Liver (tissue), 9 donors: ENCODE results near the gene WDR44. TPM values are rescaled to one million over a fixed set of nuclear protein-coding genes. Genes with fewer than 3 reads are reported as not detected.

ENCODE experiments used
- DNase-seq: peaks from one replicate; pipeline ENCODE4 v3.0.0-alpha.2; 2017; ENCODE audit warnings: low spot score
- H3K27ac ChIP-seq, 2 donors: one replicate each; pipeline ENCODE4 v1.7.0; 2013; ENCODE audit warnings: inconsistent platforms in 2 of 2, low read length in 2 of 2, control low read depth in 1 of 2, low read depth in 1 of 2, mild to moderate bottlenecking in 1 of 2
- H3K27me3 ChIP-seq, 4 donors: one replicate each; pipeline versions ENCODE4 v1.6.1 to v1.7.0; 2013; ENCODE audit warnings: low read length in 3 of 4, inconsistent platforms in 1 of 4, mild to moderate bottlenecking in 1 of 4, moderate library complexity in 1 of 4; ENCODE audit not compliant: control insufficient read depth in 4 of 4, insufficient read depth in 4 of 4
- H3K36me3 ChIP-seq, 4 donors: one replicate each; pipeline versions ENCODE4 v1.6.1 to v1.7.0; 2013; ENCODE audit warnings: low read length in 3 of 4, mild to moderate bottlenecking in 3 of 4, low read depth in 1 of 4, moderate library complexity in 1 of 4; ENCODE audit not compliant: control insufficient read depth in 4 of 4, insufficient read depth in 3 of 4
- H3K4me1 ChIP-seq, 4 donors: one replicate each; pipeline versions ENCODE4 v1.6.1 to v1.7.0; 2013; ENCODE audit warnings: low read length in 3 of 4, mild to moderate bottlenecking in 3 of 4, moderate library complexity in 1 of 4; ENCODE audit not compliant: control insufficient read depth in 4 of 4, insufficient read depth in 4 of 4
- H3K4me3 ChIP-seq, 3 donors: one replicate each; pipeline versions ENCODE4 v1.6.1 to v1.7.0; 2013; ENCODE audit warnings: low read length in 3 of 3, control low read depth in 1 of 3, low read depth in 1 of 3, mild to moderate bottlenecking in 1 of 3
- H3K9ac ChIP-seq, 2 donors: one replicate each; pipeline ENCODE4 v1.7.0; 2013; ENCODE audit warnings: low read length in 2 of 2, mild to moderate bottlenecking in 2 of 2, moderate library complexity in 2 of 2, control low read depth in 1 of 2, low read depth in 1 of 2
- H3K9me3 ChIP-seq, 4 donors: one replicate each; pipeline versions ENCODE4 v1.6.1 to v1.7.0; 2013; ENCODE audit warnings: low read length in 3 of 4; ENCODE audit not compliant: control insufficient read depth in 4 of 4
- ATF3 ChIP-seq: IDR thresholded peaks from 2 replicates; pipeline ENCODE4 v1.6.1; 2016; ENCODE audit warnings: antibody characterized with exemption
- EGR1 ChIP-seq, 2 donors: IDR thresholded peaks; 2 replicates each; pipeline ENCODE4 v1.6.1; 2016 to 2018; ENCODE audit warnings: antibody characterized with exemption in 2 of 2, low read depth in 2 of 2
- FOXA1 ChIP-seq: IDR thresholded peaks from 2 replicates; pipeline ENCODE4 v1.6.1; 2016; ENCODE audit warnings: antibody characterized with exemption
- FOXA2 ChIP-seq: IDR thresholded peaks from 2 replicates; pipeline ENCODE4 v1.6.1; 2016; ENCODE audit warnings: antibody characterized with exemption
- GABPA ChIP-seq, 2 donors: IDR thresholded peaks in 1 of 2; conservative IDR thresholded peaks in 1 of 2; 2 replicates each; pipeline ENCODE4 v1.6.1; 2016; ENCODE audit warnings: antibody characterized with exemption in 2 of 2, mild to moderate bottlenecking in 1 of 2, moderate library complexity in 1 of 2
- HNF4A ChIP-seq, 2 donors: conservative IDR thresholded peaks; 2 replicates each; pipeline ENCODE4 v1.6.1; 2016; ENCODE audit warnings: antibody characterized with exemption in 2 of 2, mild to moderate bottlenecking in 2 of 2
- HNF4G ChIP-seq: IDR thresholded peaks from 2 replicates; pipeline ENCODE4 v1.6.1; 2016; ENCODE audit warnings: antibody characterized with exemption
- JUND ChIP-seq, 2 donors: IDR thresholded peaks; 2 replicates each; pipeline ENCODE4 v1.6.1; 2016; ENCODE audit warnings: antibody characterized with exemption in 2 of 2
- NR2F2 ChIP-seq: IDR thresholded peaks from 2 replicates; pipeline ENCODE4 v1.6.1; 2016; ENCODE audit warnings: antibody characterized with exemption
- RXRA ChIP-seq, 2 donors: IDR thresholded peaks; 2 replicates each; pipeline ENCODE4 v1.6.1; 2017 to 2018; ENCODE audit warnings: antibody characterized with exemption in 2 of 2, mild to moderate bottlenecking in 1 of 2
- SP1 ChIP-seq: IDR thresholded peaks from 2 replicates; pipeline ENCODE4 v1.6.1; 2018; ENCODE audit warnings: antibody characterized with exemption, mild to moderate bottlenecking
- TAF1 ChIP-seq: conservative IDR thresholded peaks from 2 replicates; pipeline ENCODE4 v1.6.1; 2016; ENCODE audit warnings: antibody characterized with exemption, mild to moderate bottlenecking
- YY1 ChIP-seq: IDR thresholded peaks from 2 replicates; pipeline ENCODE4 v1.6.1; 2016; ENCODE audit warnings: antibody characterized with exemption, mild to moderate bottlenecking
- WGBS: extraction: QIAGEN DNeasy Blood & Tissue Kit; methylation state at CpG from one replicate; pipeline ENCODE4 v1.1.7; 2013; 5-methylcytosine and 5-hydroxymethylcytosine counted together
- polyA plus RNA-seq, 2 donors: library from polyadenylated mRNA; stranded (reverse) in 1 of 2; unstranded in 1 of 2; fragments of 200-250 nt in 1 of 2; fragments of >200 nt in 1 of 2; fragmentation: Nextera tagmentation in 1 of 2; extraction: Ambion mirVana in 1 of 2; gene quantifications; one replicate each; pipeline versions ENCODE4 v1.2.1 to v1.2.3, GENCODE V29; 2013 to 2015
- total RNA-seq, 2 donors: library from RNA; depleted of rRNA; stranded (reverse); fragments of >200 nt; gene quantifications; one replicate each; pipeline ENCODE4 v1.2.3, GENCODE V29; 2014
- TF ChIP-seq, protein P1 (sequence below): IDR thresholded peaks from 2 replicates; pipeline ENCODE4 v1.6.1; 2016; ENCODE audit warnings: antibody characterized with exemption
- TF ChIP-seq, protein P2 (sequence below): IDR thresholded peaks from 2 replicates; pipeline ENCODE4 v1.6.1; 2016; ENCODE audit warnings: antibody characterized with exemption
- donor health status: healthy.
- donor health status: healthy.
- donor health status: healthy.
- donor health status: healthy.
- donor health status: healthy.

WDR44 gene
- total and polyA plus RNA-seq, 4 donors: 3.9 to 7.5 (median 5.5) TPM

DNA sequence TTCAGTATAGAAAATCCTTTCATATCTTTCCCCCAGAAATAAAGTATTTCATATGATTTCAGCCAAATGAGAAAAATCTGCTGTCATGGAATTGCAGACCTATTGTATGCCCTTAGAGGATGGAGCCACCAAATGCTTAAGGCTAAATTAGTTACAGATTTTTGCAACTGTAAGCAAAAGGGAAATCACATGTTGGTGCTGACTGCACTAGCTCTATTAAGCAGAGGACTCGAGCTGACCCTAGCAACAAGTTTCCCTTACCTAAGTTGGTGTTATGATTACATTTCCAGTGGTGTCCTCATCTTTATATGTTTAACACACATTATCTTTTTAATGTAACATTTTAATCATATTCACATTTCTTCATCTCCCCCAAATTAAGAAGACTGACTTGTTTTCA lies 91.4 kb downstream of the WDR44 start:
- Histone ChIP-seq H3K9me3 (no peaks in the 10 kb centered on the region), H3K4me1 (no peaks in the 10 kb centered on the region), H3K9ac (no peak overlapping the region), H3K36me3 (peaks cover 0 to 5% (median 3%) of the 10 kb centered on the region in 4 donors), H3K4me3 (no peak overlapping the region), H3K27me3 (no peaks in the 10 kb centered on the region), H3K27ac (no peak overlapping the region)
- 83% methylated on average over 1 of the region's 1 CpG for WGBS
- DNase-seq: no peak
- TF ChIP-seq EGR1 (IDR thresholded peaks at IDR 0.05; ENCODE audit: low read depth in 2 of 2) (no peak), ATF3 (no peak), GABPA (IDR thresholded peaks at IDR 0.05 in 1 of 2, conservative IDR thresholded peaks at IDR 0.05 in 1 of 2) (no peak), NR2F2 (no peak), SP1 (no peak), RXRA (IDR thresholded peaks at IDR 0.05) (no peak), FOXA1 (no peak), JUND (IDR thresholded peaks at IDR 0.05) (no peak), FOXA2 (no peak), HNF4A (conservative IDR thresholded peaks at IDR 0.05) (no peak)
- TF ChIP-seq, protein P1, sequence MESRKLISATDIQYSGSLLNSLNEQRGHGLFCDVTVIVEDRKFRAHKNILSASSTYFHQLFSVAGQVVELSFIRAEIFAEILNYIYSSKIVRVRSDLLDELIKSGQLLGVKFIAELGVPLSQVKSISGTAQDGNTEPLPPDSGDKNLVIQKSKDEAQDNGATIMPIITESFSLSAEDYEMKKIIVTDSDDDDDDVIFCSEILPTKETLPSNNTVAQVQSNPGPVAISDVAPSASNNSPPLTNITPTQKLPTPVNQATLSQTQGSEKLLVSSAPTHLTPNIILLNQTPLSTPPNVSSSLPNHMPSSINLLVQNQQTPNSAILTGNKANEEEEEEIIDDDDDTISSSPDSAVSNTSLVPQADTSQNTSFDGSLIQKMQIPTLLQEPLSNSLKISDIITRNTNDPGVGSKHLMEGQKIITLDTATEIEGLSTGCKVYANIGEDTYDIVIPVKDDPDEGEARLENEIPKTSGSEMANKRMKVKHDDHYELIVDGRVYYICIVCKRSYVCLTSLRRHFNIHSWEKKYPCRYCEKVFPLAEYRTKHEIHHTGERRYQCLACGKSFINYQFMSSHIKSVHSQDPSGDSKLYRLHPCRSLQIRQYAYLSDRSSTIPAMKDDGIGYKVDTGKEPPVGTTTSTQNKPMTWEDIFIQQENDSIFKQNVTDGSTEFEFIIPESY: no peak

DNA sequence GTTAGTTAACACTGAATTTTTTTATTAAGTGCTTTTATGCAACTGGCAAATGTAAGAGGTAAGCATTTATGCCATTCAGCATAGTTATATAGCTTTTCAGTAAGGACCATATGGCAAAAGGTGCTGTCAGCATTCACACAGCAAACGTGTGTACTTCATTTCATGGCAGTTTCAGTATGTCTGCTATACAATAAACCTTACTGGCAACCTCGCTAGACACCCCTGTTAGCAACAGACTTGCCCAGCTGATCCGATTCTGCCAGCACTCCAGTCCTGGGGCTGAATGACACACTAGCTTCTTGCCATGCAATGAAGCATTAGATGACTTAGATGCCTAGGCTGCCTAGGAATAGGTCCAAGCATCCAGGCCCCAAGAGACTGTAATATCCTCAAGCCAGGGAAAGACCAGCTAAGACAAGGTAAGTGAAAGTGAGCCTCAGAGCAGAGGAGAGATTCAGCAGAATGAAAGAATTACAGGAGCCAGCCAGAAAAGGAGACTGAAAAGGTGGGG lies 102.4 kb downstream of the WDR44 start:
- no peaks in the 10 kb centered on the region for H3K9me3 ChIP-seq
- H3K4me3 ChIP-seq: no peak overlapping the region
- H3K36me3 ChIP-seq: peaks cover 1 to 17% (median 3%) of the 10 kb centered on the region in 4 donors
- no peaks in the 10 kb centered on the region for H3K27me3 ChIP-seq
- no peak overlapping the region for H3K27ac ChIP-seq
- no peak for DNase-seq
- H3K4me1 ChIP-seq: no peaks in the 10 kb centered on the region
- H3K9ac ChIP-seq: no peak overlapping the region
- 98% methylated on average over 3 of the region's 3 CpGs for WGBS
- TF ChIP-seq FOXA1 (no peak), FOXA2 (no peak), YY1 (no peak), EGR1 (IDR thresholded peaks at IDR 0.05; ENCODE audit: low read depth in 2 of 2) (no peak), TAF1 (no peak)

DNA sequence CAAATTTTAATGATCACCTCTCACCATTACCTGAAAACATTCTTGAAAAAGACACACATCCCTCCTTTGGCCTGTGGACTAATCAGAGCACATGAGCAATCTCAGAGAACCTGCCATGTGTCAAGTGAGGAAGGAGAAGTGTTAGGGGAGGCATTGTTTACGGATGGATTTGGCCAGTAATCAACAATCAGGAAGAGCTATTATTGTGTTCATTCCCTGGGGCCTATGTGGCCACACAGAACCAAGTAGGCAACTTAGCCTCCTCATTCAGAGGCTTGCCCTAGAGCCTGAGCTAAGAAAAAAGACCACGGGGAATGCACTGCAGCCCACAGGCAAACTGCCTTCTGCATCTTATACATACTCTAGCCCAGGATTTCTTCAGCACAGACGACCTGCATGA lies 109.1 kb downstream of the WDR44 start:
- no peaks in the 10 kb centered on the region for H3K27me3 ChIP-seq
- H3K4me3 ChIP-seq: no peak overlapping the region
- no peak overlapping the region for H3K27ac ChIP-seq
- TF ChIP-seq, protein P2, sequence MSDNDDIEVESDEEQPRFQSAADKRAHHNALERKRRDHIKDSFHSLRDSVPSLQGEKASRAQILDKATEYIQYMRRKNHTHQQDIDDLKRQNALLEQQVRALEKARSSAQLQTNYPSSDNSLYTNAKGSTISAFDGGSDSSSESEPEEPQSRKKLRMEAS: no peak
- TF ChIP-seq NR2F2 (no peak), HNF4A (conservative IDR thresholded peaks at IDR 0.05) (no peak), HNF4G (no peak), ATF3 (no peak)
- no peaks in the 10 kb centered on the region for H3K9me3 ChIP-seq
- no peak overlapping the region for H3K9ac ChIP-seq
- no peaks in the 10 kb centered on the region for H3K4me1 ChIP-seq
- 97% methylated on average over 3 of the region's 3 CpGs for WGBS
- DNase-seq: no peak
- peaks cover 0 to 4% (median 0%) of the 10 kb centered on the region in 4 donors for H3K36me3 ChIP-seq
